T follicular helper cell (primary cell): ENCODE measurements around the gene ARHGAP6.

ENCODE experiments used
- DNase-seq: peaks from one replicate; pipeline ENCODE4 v3.0.0-alpha.2; 2020; ENCODE audit warnings: low read depth

ARHGAP6 gene

GRCh38 chrX:11296051-11296450 lies 369.7 kb downstream of the ARHGAP6 start:
- DNase-seq = no peak

- no peak for DNase-seq
These were observed 372.6 kb downstream of the ARHGAP6 start, which contains the start of gene AMELX for GRCh38 chrX:11293113-11293512. Gene AMELX (plus strand): TSS chrX:11293413. CDS start chrX:11294789, 1,376 bp downstream.

GRCh38 chrX:11290416-11291102 lies 375.2 kb downstream of the ARHGAP6 start:
- DNase-seq = no peak

- no peak for DNase-seq
These were observed 378.2 kb downstream of the ARHGAP6 start for GRCh38 chrX:11287505-11287904.

- DNase-seq = no peak
These were observed 380.1 kb downstream of the ARHGAP6 start for GRCh38 chrX:11285651-11286050.

GRCh38 chrX:11282043-11282442 lies 383.7 kb downstream of the ARHGAP6 start:
- no peak for DNase-seq

GRCh38 chrX:11273544-11273943 lies 392.2 kb downstream of the ARHGAP6 start:
- DNase-seq = no peak

- no peak for DNase-seq
These were observed 392.9 kb downstream of the ARHGAP6 start for GRCh38 chrX:11272863-11273262.

- no peak for DNase-seq
These were observed 393.4 kb downstream of the ARHGAP6 start for GRCh38 chrX:11272290-11272689.

GRCh38 chrX:11269996-11270395 lies 395.7 kb downstream of the ARHGAP6 start:
- no peak for DNase-seq

- DNase-seq = no peak
These were observed 396.7 kb downstream of the ARHGAP6 start for GRCh38 chrX:11269006-11269405.

- DNase-seq = no peak
These were observed 398.3 kb downstream of the ARHGAP6 start for GRCh38 chrX:11267425-11267824.

GRCh38 chrX:11266573-11267003 lies 399.1 kb downstream of the ARHGAP6 start:
- no peak for DNase-seq

GRCh38 chrX:11265352-11265751 lies 400.4 kb downstream of the ARHGAP6 start:
- DNase-seq = no peak

- no peak for DNase-seq
These were observed 400.8 kb downstream of the ARHGAP6 start for GRCh38 chrX:11264925-11265324.

GRCh38 chrX:11261260-11261659 lies 404.5 kb downstream of the ARHGAP6 start:
- DNase-seq = no peak

GRCh38 chrX:11259437-11259836 lies 406.3 kb downstream of the ARHGAP6 start:
- DNase-seq = no peak

GRCh38 chrX:11257711-11258110 lies 408.0 kb downstream of the ARHGAP6 start:
- no peak for DNase-seq

GRCh38 chrX:11257290-11257689 lies 408.4 kb downstream of the ARHGAP6 start:
- no peak for DNase-seq

GRCh38 chrX:11254417-11255109 lies 411.2 kb downstream of the ARHGAP6 start:
- DNase-seq = no peak

- DNase-seq = no peak
These were observed 421.1 kb downstream of the ARHGAP6 start for GRCh38 chrX:11244636-11245035.

- no peak for DNase-seq
These were observed 423.0 kb downstream of the ARHGAP6 start for GRCh38 chrX:11242704-11243103.

- no peak for DNase-seq
These were observed 424.0 kb downstream of the ARHGAP6 start for GRCh38 chrX:11241720-11242119.

- no peak for DNase-seq
These were observed 426.5 kb downstream of the ARHGAP6 start for GRCh38 chrX:11239230-11239629.
